Measurements from ENCODE around the gene ALOX15B. TPM values are rescaled to one million over a fixed set of nuclear protein-coding genes. Genes with fewer than 3 reads are reported as not detected.

Gene ALOX15B
- total and polyA plus RNA-seq, 9 of the 15 experiments (the other 6 are each of a cell fraction or from before 2014, with no cell fraction given), result 0.04 TPM; not detected in 8

DNA sequence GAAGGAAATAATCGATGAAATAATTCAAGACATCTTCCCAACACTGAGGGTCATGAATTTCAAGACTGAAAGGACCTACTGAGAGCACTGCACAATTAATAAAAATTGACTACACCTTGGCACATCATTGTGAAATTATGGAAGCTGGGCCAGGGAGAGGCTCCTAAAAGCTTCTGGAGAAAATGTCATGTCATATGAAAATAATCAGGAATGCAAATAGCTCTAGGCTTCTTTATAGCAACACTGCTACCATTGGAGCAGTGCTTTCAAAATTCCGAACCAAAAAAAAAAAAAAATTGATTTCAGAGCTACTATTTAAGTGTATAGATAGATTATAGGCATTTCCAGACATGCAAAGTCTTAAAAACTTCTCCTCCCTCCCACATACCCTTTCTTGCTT, 6.4 kb upstream of the ALOX15B start:
- no peak overlapping the region for H3K4me3 ChIP-seq
- no peak overlapping the region for H2AFZ ChIP-seq (ENCODE audit: low read depth, low read length)
- in situ Hi-C loops (cut with MboI) (no loop called here), intact Hi-C loops (cut with micrococcal nuclease) (no loop called here)
- H3K4me1 ChIP-seq (replicated peaks in 1 of 2; ENCODE audit: control insufficient read depth in 2 of 2, insufficient read depth in 2 of 2, low read length in 2 of 2), result no peaks in the 10 kb centered on the region; a peak in 1 of 5 replicates
- H3K9ac ChIP-seq (ENCODE audit: insufficient read depth in 1 of 2, low read depth in 2 of 2, low read length in 2 of 2), result no peak overlapping the region
- H3K27me3 ChIP-seq (ENCODE audit: control insufficient read depth in 2 of 2, insufficient read depth in 2 of 2, low read length in 2 of 2), result peaks cover 0 to 16% of the 10 kb centered on the region in 2 experiments; a peak in 3 of 5 replicates
- DNase-seq (ENCODE audit: extremely low read depth in 1 of 4, low spot score in 3 of 4), result no peak
- H3K9me1 ChIP-seq (ENCODE audit: control insufficient read depth, insufficient read depth, low read length), result no peaks in the 10 kb centered on the region
- FAIRE-seq, result no peak
- TF ChIP-seq EP300 (IDR thresholded peaks at IDR 0.05; ENCODE audit: low read length), result no peak
- no peak for TF ChIP-seq SLC30A9 (CRISPR knock-in tag; IDR thresholded peaks at IDR 0.05)
- no peak for TF ChIP-seq C11orf30 (IDR thresholded peaks at IDR 0.05; ENCODE audit: low read depth)
- TF ChIP-seq, protein P1, sequence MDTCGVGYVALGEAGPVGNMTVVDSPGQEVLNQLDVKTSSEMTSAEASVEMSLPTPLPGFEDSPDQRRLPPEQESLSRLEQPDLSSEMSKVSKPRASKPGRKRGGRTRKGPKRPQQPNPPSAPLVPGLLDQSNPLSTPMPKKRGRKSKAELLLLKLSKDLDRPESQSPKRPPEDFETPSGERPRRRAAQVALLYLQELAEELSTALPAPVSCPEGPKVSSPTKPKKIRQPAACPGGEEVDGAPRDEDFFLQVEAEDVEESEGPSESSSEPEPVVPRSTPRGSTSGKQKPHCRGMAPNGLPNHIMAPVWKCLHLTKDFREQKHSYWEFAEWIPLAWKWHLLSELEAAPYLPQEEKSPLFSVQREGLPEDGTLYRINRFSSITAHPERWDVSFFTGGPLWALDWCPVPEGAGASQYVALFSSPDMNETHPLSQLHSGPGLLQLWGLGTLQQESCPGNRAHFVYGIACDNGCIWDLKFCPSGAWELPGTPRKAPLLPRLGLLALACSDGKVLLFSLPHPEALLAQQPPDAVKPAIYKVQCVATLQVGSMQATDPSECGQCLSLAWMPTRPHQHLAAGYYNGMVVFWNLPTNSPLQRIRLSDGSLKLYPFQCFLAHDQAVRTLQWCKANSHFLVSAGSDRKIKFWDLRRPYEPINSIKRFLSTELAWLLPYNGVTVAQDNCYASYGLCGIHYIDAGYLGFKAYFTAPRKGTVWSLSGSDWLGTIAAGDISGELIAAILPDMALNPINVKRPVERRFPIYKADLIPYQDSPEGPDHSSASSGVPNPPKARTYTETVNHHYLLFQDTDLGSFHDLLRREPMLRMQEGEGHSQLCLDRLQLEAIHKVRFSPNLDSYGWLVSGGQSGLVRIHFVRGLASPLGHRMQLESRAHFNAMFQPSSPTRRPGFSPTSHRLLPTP (IDR thresholded peaks at IDR 0.05; ENCODE audit: borderline replicate concordance, extremely low read depth, insufficient read length), result no peak
- no peak for TF ChIP-seq HDAC1 (IDR thresholded peaks at IDR 0.05)
- no peak for TF ChIP-seq RBM14 (IDR thresholded peaks at IDR 0.05; ENCODE audit: borderline replicate concordance, insufficient read depth, low read depth, low read length)
- TF ChIP-seq, protein P2, sequence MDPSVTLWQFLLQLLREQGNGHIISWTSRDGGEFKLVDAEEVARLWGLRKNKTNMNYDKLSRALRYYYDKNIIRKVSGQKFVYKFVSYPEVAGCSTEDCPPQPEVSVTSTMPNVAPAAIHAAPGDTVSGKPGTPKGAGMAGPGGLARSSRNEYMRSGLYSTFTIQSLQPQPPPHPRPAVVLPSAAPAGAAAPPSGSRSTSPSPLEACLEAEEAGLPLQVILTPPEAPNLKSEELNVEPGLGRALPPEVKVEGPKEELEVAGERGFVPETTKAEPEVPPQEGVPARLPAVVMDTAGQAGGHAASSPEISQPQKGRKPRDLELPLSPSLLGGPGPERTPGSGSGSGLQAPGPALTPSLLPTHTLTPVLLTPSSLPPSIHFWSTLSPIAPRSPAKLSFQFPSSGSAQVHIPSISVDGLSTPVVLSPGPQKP (CRISPR knock-in tag; IDR thresholded peaks at IDR 0.05), result no peak
- TF ChIP-seq, protein P3, sequence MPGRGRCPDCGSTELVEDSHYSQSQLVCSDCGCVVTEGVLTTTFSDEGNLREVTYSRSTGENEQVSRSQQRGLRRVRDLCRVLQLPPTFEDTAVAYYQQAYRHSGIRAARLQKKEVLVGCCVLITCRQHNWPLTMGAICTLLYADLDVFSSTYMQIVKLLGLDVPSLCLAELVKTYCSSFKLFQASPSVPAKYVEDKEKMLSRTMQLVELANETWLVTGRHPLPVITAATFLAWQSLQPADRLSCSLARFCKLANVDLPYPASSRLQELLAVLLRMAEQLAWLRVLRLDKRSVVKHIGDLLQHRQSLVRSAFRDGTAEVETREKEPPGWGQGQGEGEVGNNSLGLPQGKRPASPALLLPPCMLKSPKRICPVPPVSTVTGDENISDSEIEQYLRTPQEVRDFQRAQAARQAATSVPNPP (IDR thresholded peaks at IDR 0.05; ENCODE audit: borderline replicate concordance, insufficient read depth, insufficient read length), result no peak
- no peak overlapping the region for H3K27ac ChIP-seq (ENCODE audit: extremely low read depth, low read depth, low read length)
- H3K79me2 ChIP-seq (ENCODE audit: control insufficient read depth, insufficient read depth, low read length), result no peaks in the 10 kb centered on the region
- ChIA-PET CTCF (ENCODE audit: low intra/inter-chr PET ratio) (no interaction called here), POLR2A (no interaction called here)
- ATAC-seq, result no peak
- no peaks in the 10 kb centered on the region for H3K9me3 ChIP-seq (replicated peaks; ENCODE audit: control insufficient read depth, insufficient read depth, low read depth, low read length)
- no peak overlapping the region for H3K4me2 ChIP-seq (ENCODE audit: insufficient read depth, low read length)
- H3K36me3 ChIP-seq (ENCODE audit: control insufficient read depth, insufficient read depth, low read length), result no peaks in the 10 kb centered on the region
- H4K20me1 ChIP-seq (replicated peaks; ENCODE audit: control insufficient read depth, insufficient read depth, low read length), result no peaks in the 10 kb centered on the region
- 0% methylated on average over 2 of the region's 2 CpGs for WGBS (ENCODE audit: insufficient coverage, low coverage, missing lambda C conversion rate)
- BruUV-seq (replicated peaks), result no TSS peak
